SW 1271 (cell line): Measurements from ENCODE around the gene ZCCHC24.

Source experiments
- DNase-seq, 2 experiments: peaks; one replicate each; lab custom pipeline; 2025; lab: John Stamatoyannopoulos, UW

ZCCHC24 gene

GRCh38 chr10:79445977-79446757 is 743 bp upstream of the ZCCHC24 start:
- no peak for DNase-seq

- peak in 1 of 2 experiments; percentile 20 for DNase-seq
Measured at GRCh38 chr10:79444199-79445119, 965 bp downstream of the ZCCHC24 start.

GRCh38 chr10:79443338-79444198 is 1.9 kb downstream of the ZCCHC24 start:
- DNase-seq = no peak

GRCh38 chr10:79442171-79443040 is 3.0 kb downstream of the ZCCHC24 start:
- DNase-seq = no peak

GRCh38 chr10:79441433-79441832 is 4.0 kb downstream of the ZCCHC24 start:
- no peak for DNase-seq

- DNase-seq = no peak
Measured at GRCh38 chr10:79440281-79440680, 5.1 kb downstream of the ZCCHC24 start.

GRCh38 chr10:79438699-79439085 is 6.7 kb downstream of the ZCCHC24 start:
- no peak for DNase-seq

GRCh38 chr10:79438021-79438698 is 7.3 kb downstream of the ZCCHC24 start:
- no peak for DNase-seq

GRCh38 chr10:79437111-79437814 is 8.2 kb downstream of the ZCCHC24 start:
- DNase-seq = no peak

- no peak for DNase-seq
Measured at GRCh38 chr10:79436850-79437103, 8.6 kb downstream of the ZCCHC24 start.

GRCh38 chr10:79436066-79436849 is 9.2 kb downstream of the ZCCHC24 start:
- no peak for DNase-seq

- DNase-seq = no peak
Measured at GRCh38 chr10:79435271-79436065, 10.0 kb downstream of the ZCCHC24 start.

GRCh38 chr10:79434821-79435251 is 10.6 kb downstream of the ZCCHC24 start:
- no peak for DNase-seq

GRCh38 chr10:79434223-79434687 is 11.2 kb downstream of the ZCCHC24 start:
- no peak for DNase-seq

GRCh38 chr10:79433324-79434222 is 11.9 kb downstream of the ZCCHC24 start:
- DNase-seq = no peak

- no peak for DNase-seq
Measured at GRCh38 chr10:79431891-79432831, 13.3 kb downstream of the ZCCHC24 start.
